ENCODE results near the gene PABPN1L. TPM values are rescaled to one million over a fixed set of nuclear protein-coding genes. Genes with fewer than 3 reads are reported as not detected.

Gene PABPN1L
- total RNA-seq, 1 donor from 2014 or later: not detected

- Histone ChIP-seq H3K36me3 (no peaks in the 10 kb centered on the region), H3K27me3 (no peaks in the 10 kb centered on the region), H3K9me3 (no peaks in the 10 kb centered on the region), H3K4me1 (peaks cover 17% of the 10 kb centered on the region), H3K27ac (no peak overlapping the region), H3K4me3 (no peak overlapping the region)
- intact Hi-C loops (cut with DNase I): no loop called here
- no peak for DNase-seq (ENCODE audit: extremely low spot score in 2 of 2)
- no peak for TF ChIP-seq POLR2AphosphoS5 (IDR thresholded peaks at IDR 0.05; ENCODE audit: insufficient read depth in 1 of 2, low read depth in 1 of 2)
- TF ChIP-seq, protein P1, sequence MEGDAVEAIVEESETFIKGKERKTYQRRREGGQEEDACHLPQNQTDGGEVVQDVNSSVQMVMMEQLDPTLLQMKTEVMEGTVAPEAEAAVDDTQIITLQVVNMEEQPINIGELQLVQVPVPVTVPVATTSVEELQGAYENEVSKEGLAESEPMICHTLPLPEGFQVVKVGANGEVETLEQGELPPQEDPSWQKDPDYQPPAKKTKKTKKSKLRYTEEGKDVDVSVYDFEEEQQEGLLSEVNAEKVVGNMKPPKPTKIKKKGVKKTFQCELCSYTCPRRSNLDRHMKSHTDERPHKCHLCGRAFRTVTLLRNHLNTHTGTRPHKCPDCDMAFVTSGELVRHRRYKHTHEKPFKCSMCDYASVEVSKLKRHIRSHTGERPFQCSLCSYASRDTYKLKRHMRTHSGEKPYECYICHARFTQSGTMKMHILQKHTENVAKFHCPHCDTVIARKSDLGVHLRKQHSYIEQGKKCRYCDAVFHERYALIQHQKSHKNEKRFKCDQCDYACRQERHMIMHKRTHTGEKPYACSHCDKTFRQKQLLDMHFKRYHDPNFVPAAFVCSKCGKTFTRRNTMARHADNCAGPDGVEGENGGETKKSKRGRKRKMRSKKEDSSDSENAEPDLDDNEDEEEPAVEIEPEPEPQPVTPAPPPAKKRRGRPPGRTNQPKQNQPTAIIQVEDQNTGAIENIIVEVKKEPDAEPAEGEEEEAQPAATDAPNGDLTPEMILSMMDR (IDR thresholded peaks at IDR 0.05): no peak
- no peak for TF ChIP-seq POLR2A (IDR thresholded peaks at IDR 0.05)
Measured at GRCh38 chr16:88913001-88913612, 46.6 kb upstream of the PABPN1L start.

DNA sequence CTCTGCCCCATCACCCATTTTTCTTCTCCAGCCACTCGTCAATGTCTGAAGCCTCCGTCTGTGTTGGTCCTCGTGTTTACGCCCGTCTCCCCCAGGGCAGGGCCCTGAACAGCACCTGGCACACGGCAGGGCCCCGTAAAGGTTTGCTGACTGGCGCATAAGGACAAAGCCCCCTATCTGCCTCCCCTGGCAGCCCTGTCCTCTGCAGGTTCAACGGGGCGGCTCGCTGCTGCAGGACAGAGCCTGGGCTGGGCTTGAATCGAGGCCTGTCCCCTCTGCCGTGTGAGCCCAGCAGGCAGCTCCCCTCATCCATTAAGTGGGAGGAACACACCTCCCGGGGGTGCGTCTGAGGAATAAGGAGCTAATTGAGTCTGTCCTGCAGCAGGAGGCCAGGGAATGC is 46.1 kb upstream of the PABPN1L start:
- no peaks in the 10 kb centered on the region for H3K27me3 ChIP-seq
- DNase-seq (ENCODE audit: extremely low spot score in 2 of 2): no peak
- no peak overlapping the region for H3K4me3 ChIP-seq
- H3K9me3 ChIP-seq: no peaks in the 10 kb centered on the region
- H3K36me3 ChIP-seq: no peaks in the 10 kb centered on the region
- TF ChIP-seq POLR2A (IDR thresholded peaks at IDR 0.05) (no peak), POLR2AphosphoS5 (IDR thresholded peaks at IDR 0.05; ENCODE audit: insufficient read depth in 1 of 2, low read depth in 1 of 2) (no peak)
- TF ChIP-seq, protein P1 (IDR thresholded peaks at IDR 0.05): no peak
- intact Hi-C loops (cut with DNase I): no loop called here
- peaks cover 16% of the 10 kb centered on the region for H3K4me1 ChIP-seq
- no peak overlapping the region for H3K27ac ChIP-seq

- H3K27me3 ChIP-seq: no peaks in the 10 kb centered on the region
- TF ChIP-seq POLR2A (IDR thresholded peaks at IDR 0.05): no peak
- TF ChIP-seq POLR2AphosphoS5 (IDR thresholded peaks at IDR 0.05; ENCODE audit: insufficient read depth in 1 of 2, low read depth in 1 of 2): no peak
- TF ChIP-seq, protein P1 (IDR thresholded peaks at IDR 0.05): no peak
Measured at GRCh38 chr16:88911946-88912310, 45.5 kb upstream of the PABPN1L start.

DNA sequence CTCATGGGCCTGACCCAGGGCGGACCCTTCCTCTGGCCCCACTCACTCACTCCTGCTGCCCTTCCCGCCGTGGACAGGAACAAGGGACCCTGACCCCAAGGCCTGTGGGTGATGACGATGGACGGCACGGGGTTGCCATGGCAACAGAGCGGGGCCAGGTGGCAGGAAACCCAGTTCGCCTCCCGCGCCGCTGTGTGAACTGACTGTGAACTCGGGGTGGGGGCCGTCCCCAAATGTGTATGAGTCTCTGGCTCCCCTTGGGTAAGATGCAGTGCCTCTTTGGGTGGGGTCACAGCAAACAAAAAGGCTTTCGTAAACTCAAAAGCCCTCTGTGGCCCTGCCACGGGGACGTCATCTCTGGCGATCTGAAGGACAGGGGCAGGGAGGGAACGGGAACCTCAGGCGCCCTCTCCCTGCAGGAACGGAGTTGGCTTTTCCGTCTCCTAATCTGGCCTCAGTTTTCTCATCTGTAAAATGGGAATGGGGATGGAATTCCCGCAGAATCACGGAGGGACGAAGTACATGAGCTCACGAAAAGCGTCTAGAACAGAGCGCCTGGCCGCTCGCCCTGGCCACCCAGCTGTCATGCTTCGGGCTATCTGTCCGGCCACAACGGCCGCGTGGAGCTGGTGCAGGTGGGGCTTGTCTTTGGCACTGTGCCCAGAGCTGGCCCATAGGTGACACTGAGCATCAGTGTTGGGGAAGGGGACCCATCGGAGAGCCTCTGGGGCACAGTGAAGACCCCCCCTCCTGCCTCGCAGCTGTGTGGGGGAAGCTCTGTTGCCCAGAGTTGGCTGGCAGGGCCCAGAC is 44.9 kb upstream of the PABPN1L start:
- intact Hi-C loops (cut with DNase I): no loop called here
- Histone ChIP-seq H3K27me3 (no peaks in the 10 kb centered on the region), H3K4me1 (peaks cover 16% of the 10 kb centered on the region), H3K9me3 (no peaks in the 10 kb centered on the region), H3K27ac (no peak overlapping the region), H3K4me3 (no peak overlapping the region), H3K36me3 (no peaks in the 10 kb centered on the region)
- TF ChIP-seq POLR2A (IDR thresholded peaks at IDR 0.05) (no peak), POLR2AphosphoS5 (IDR thresholded peaks at IDR 0.05; ENCODE audit: insufficient read depth in 1 of 2, low read depth in 1 of 2) (no peak)
- TF ChIP-seq, protein P1 (IDR thresholded peaks at IDR 0.05): no peak
- DNase-seq (ENCODE audit: extremely low spot score in 2 of 2): no peak

More at GRCh38 chr16:88911946-88912310, 45.5 kb upstream of the PABPN1L start:
- no peak overlapping the region for H3K4me3 ChIP-seq
- H3K9me3 ChIP-seq: no peaks in the 10 kb centered on the region
- no peaks in the 10 kb centered on the region for H3K36me3 ChIP-seq
- H3K4me1 ChIP-seq: peaks cover 16% of the 10 kb centered on the region
- no peak for DNase-seq (ENCODE audit: extremely low spot score in 2 of 2)
- H3K27ac ChIP-seq: no peak overlapping the region
- intact Hi-C loops (cut with DNase I): no loop called here

Data from vagina (tissue), 2 donors.